NCI-H1930 (cell line): ENCODE data around the gene RPUSD2.

Experiments
- DNase-seq, 2 experiments: peaks; one replicate each; lab custom pipeline; 2025; lab: John Stamatoyannopoulos, UW

The RPUSD2 gene, protein sequence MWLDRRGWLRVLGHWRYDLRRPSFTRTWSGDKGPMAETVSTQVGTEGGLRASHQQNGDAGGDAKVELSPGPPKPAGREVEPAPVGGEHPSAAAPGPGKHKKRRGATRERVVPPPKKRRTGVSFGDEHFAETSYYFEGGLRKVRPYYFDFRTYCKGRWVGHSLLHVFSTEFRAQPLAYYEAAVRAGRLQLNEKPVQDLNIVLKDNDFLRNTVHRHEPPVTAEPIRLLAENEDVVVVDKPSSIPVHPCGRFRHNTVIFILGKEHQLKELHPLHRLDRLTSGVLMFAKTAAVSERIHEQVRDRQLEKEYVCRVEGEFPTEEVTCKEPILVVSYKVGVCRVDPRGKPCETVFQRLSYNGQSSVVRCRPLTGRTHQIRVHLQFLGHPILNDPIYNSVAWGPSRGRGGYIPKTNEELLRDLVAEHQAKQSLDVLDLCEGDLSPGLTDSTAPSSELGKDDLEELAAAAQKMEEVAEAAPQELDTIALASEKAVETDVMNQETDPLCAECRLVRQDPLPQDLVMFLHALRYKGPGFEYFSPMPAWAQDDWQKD

DNA sequence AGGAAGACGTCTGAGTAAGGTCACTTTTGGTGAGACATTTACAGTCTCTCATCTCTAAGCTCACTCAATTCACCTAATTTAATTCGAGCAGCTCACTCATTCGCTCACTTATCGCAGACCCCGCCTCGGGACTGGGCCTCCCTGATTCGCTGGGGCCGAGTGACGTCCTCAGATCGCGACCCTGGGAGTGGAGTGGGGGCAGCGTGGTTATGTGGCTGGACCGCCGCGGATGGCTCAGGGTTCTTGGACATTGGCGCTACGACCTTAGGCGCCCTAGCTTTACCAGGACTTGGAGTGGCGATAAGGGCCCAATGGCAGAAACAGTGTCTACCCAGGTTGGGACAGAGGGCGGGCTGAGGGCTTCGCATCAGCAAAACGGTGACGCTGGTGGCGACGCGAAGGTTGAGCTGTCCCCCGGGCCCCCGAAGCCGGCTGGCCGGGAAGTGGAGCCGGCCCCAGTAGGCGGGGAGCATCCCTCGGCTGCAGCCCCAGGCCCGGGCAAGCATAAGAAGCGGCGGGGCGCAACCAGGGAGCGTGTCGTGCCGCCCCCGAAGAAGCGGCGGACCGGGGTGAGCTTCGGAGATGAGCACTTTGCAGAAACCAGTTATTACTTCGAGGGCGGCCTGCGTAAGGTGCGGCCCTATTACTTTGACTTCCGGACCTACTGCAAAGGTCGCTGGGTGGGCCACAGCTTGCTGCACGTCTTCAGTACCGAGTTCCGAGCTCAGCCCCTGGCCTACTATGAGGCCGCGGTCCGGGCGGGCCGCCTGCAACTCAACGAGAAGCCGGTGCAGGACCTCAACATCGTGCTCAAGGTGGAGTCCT is at the start of gene RPUSD2:
TSS of gene RPUSD2 (plus strand) at position 171 of the 825 bp plus-strand sequence. CDS start at position 210, 39 bp downstream.
- peak; percentile 60 to 80 for DNase-seq

DNA sequence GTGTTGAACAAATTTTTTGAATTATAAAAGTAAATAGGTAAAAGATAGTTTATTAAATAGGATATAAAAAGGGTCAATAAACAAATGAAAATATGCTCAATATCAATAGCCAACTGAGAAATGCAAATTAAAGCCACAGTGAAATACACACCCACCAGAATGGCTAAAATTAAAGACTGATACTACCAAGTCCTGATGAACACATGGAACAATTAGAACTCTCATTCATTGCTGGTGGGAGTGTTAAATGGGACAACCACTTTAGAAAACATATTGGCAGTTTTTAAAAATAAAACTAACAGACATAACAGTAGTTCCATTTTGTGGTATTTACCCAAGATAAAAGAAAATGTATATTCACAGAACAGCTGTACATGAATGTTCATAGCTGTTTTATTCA is 45.5 kb upstream of the RPUSD2 start:
- DNase-seq = no peak

- no peak for DNase-seq
Observed at GRCh38 chr15:40525855-40526254, 43.2 kb upstream of the RPUSD2 start.

DNA sequence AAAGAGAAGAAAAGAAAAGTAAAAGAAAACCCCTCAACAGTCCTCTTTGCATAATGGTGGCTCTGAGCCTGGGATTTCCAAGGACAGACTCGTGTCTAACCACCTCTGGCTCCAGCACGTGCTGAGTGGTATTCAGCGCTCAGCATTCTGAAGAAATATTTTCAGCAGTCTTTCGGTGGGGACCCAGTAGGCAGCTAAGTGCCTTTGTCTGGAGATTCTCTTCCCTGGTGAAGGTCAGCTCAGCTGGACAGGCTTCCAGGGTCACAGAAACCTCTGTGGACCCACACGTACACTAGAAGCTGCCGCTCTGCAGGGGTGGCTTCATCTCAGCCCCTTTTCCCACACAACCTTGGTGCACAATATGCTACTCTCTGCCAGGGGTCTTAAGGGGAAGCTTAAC is 40.3 kb upstream of the RPUSD2 start:
- no peak for DNase-seq

DNA sequence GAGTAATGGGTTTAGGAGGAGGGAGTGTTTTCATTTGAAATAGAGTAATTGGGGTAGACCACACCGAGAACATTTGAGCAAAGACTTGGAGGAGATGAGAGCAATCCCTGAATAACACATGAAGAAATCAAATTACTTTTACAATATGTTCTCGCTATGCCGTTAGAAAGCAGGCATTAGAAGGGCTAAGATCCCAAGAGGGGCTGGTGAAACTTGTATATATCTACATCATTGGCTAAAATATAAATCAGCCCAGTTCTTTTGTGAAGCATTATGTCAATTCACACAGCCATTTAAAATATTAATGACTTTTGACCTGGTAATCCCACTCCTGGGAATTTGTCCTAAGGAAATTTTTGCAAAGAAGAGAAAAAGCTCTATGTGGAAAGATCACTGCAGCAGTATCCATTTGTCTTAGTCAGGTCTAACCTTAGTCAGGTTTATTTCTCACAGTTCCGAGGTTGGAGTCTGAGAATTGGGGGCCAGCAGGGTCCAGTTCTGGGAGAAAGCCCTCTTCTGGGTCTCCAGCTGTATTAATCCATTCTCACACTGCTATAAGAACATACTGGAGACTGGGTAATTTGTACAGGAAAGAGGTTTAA is 35.2 kb upstream of the RPUSD2 start:
- DNase-seq = no peak

GRCh38 chr15:40534371-40534770 is 34.7 kb upstream of the RPUSD2 start:
- DNase-seq = no peak

GRCh38 chr15:40536501-40536900 is 32.6 kb upstream of the RPUSD2 start:
- DNase-seq = no peak

GRCh38 chr15:40538976-40539375 is 30.1 kb upstream of the RPUSD2 start:
- DNase-seq = no peak

DNA sequence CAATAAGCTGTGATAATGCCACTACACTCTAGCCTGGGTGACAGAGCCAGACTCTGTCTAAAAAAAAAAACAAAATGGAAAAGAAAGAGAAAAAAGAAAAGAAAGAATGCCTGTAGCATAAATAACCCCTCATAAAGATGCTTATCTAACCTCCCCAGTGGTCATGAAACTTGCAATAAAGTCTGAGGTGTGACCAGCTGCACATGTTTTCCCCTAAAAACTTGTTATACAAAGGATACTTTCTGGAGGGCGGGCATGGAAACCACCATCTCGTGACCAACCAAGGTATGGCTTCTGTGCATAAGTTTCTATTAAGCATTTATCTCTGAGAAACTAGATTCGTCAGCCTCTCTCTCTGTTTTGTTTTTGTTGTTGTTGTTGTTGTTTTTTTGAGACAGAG is 26.0 kb upstream of the RPUSD2 start:
- no peak for DNase-seq

DNA sequence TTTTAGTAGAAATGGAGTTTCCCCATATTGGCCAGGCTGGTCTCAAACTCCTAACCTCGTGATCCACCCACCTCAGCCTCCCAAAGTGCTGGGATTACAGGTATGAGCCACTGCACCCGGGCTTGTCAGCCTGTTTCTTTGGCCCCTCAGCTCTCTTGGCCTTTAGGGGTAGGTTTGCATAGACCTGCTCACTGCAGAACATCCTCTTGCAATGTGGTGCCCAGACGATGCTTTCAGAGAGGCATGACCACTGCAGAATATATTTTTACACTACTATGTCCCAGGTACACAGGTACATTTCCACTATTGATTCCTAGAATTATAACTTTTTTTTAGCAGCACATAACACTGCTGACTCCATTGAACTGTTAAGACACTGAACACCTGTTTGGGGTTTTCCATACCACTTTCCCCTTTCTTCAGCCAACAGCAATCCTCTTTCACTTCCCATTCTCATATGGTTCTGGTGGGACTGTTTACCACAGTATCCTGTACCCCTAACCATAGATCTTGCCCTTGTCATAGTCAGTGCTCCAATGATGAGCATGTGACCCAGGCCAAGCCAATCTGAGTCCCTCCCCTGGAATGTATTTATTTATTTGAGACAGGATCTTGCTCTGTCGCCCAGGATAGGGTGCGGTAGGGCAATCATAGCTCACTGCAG is 25.3 kb upstream of the RPUSD2 start:
- no peak for DNase-seq

DNA sequence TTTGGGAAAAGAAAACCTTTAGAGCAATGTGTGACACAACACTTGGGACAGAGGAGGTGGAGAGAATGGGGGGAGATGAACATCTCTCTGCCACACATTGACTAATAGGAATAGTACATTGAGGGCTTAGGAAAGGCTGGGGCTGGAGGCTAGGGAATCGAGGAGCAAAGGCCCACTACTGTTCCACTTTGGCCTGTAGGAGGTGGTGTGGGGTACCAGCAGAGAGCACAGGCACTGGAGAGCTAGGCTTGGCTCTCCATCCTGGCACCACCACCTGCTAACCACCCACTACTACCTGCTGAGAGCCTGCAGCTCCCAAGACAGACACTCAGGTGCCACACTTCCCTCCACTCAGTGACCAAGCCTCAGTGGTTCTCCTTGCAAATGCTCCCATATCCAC is 23.6 kb upstream of the RPUSD2 start:
- DNase-seq = no peak

- DNase-seq = no peak
Observed at GRCh38 chr15:40548610-40549009, 20.5 kb upstream of the RPUSD2 start.

- DNase-seq = no peak
Observed at GRCh38 chr15:40549894-40550293, 19.2 kb upstream of the RPUSD2 start.

- DNase-seq = no peak
Observed at GRCh38 chr15:40550341-40551037, 18.6 kb upstream of the RPUSD2 start.

DNA sequence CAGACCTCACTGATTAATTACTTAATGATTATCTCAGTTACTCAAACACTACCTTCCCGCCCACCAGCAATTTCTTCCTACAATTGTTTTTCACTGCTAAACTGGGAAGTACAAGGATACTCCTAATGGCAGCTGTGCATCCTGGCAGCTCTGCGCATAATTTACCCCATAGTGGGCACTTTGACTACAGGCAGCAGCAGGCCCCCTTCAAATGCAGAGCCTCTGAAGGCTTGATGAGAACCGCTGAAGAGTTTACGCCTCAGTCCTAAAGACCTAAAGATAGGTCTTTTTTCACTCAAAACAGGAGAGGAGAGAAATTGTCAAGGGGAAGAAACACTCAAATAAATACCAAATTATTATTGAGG is 15.0 kb upstream of the RPUSD2 start:
- no peak for DNase-seq

- no peak for DNase-seq
Observed at GRCh38 chr15:40555876-40556275, 13.2 kb upstream of the RPUSD2 start.

- no peak for DNase-seq
Observed at GRCh38 chr15:40558952-40559742, 10.0 kb upstream of the RPUSD2 start.

DNA sequence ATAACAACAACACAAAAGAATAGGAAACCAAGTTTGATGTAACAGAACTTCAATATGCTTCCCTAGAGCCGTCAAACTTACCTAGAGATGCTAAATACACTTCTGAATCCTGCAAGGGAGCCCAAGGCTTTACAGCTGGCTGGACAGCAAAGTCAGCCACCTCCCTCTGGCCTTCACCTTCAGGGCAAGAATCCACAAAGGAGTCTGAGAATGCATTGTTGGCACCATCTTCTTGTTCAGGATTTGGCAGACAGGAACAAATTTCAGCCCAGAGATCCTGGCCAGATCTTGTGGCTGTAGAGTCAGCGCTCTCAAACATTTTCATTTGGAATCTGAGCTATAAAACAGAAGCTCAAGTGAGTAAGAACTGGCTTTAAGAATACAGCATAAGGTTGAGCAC is 6.4 kb upstream of the RPUSD2 start:
- DNase-seq = no peak

GRCh38 chr15:40563426-40563825 is 5.7 kb upstream of the RPUSD2 start:
- no peak for DNase-seq

DNA sequence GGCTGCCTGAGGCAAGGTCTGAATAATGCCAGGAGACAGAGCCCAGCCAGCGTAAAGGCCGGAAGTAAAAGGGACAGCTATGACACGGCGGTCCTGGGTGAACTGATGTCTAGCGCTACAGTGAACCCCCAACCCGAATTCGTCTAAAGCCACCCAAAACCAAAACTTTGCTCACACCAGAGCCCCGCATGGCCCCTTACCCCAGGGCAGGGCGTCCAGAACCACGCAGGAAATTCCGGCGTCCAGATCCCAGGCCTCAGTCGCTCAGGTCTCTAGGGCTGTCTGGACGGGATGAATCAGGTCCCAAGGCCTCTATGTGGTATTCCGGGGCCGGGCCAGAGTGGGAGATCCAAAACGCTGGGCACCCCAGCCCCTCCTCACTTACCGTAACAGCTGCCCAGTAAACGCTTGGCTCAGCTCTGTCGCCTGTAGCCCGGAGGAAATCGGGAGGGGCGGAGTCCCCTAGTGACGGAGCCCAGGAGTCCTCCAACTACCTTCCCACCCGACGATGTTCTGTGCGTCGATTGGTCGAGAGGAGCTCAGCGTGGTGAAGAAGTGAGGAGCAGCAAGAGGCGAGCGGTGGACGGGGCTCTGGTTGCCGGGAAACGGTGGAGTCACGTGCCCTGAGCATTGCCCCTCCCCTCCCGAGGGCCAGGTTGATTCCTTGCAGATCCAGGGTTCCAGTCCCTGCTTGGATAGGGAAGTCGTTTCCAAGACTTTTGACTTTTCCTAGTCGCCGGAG is 4.3 kb upstream of the RPUSD2 start, which contains the start of gene CCDC32:
TSS of gene CCDC32 (minus strand) at position 452 of the 742 bp plus-strand sequence. CDS start 2,027 bp downstream, outside the sequence.
- peak; percentile 90 for DNase-seq
